A549 (cell line): ENCODE data around the gene DAB1. TPM values are rescaled to one million over a fixed set of nuclear protein-coding genes. Genes with fewer than 3 reads are reported as not detected.

Source experiments
- ATAC-seq, 2 experiments: fragments of 200-7000 bp in 1 of 2; fragments of >200 bp in 1 of 2; cut with Nextera tagmentation in 1 of 2; cut with Tn5 transposase in 1 of 2; 3 replicates each; pipeline versions ENCODE4 v1.8.0 to v1.9.1; 2018 to 2020; ENCODE audit warnings: mild to moderate bottlenecking in 1 of 2, moderate library complexity in 1 of 2
- CTCF ChIA-PET: fragments of 300-600 bp; sonication (Branson Sonifier 250); formaldehyde crosslinking; extraction: SDS; loops from one replicate; lab custom pipeline; 2021; ENCODE audit warnings: antibody characterized with exemption, inconsistent platforms; lab: Yijun Ruan, JAX
- POLR2A ChIA-PET: fragments of 350-600 bp; formaldehyde crosslinking; extraction: SDS; loops from one replicate; lab custom pipeline; 2021; ENCODE audit warnings: antibody characterized with exemption, inconsistent platforms; lab: Yijun Ruan, JAX
- DNase-seq, 2 experiments: peaks; one replicate each; pipeline versions ENCODE4 v3.0.0 to v3.0.0-alpha.2; 2011 to 2016; ENCODE audit warnings: low read depth in 1 of 2, low spot score in 1 of 2
- FAIRE-seq: peaks from 2 replicates; lab custom pipeline; 2011; peaks lifted over from hg19 to GRCh38; lab: Jason Lieb, UNC
- H3K27ac ChIP-seq, 2 experiments: fragments of >200 bp; sonication (Bioruptor Twin); formaldehyde crosslinking; 3 replicates each; pipeline ENCODE4 v1.5.1; 2016 to 2017
- H3K4me1 ChIP-seq: fragments of >200 bp; sonication (Bioruptor Twin); formaldehyde crosslinking; 3 replicates; pipeline ENCODE4 v1.6.1; 2016
- H3K4me2 ChIP-seq: fragments of >200 bp; sonication (Bioruptor Twin); formaldehyde crosslinking; 3 replicates; pipeline ENCODE4 v1.6.1; 2016
- H3K4me3 ChIP-seq: fragments of >200 bp; sonication (Bioruptor Twin); formaldehyde crosslinking; 3 replicates; pipeline ENCODE4 v1.5.1; 2016
- H3K9me3 ChIP-seq: fragments of >200 bp; sonication (Bioruptor Twin); formaldehyde crosslinking; 3 replicates; pipeline ENCODE4 v1.6.1; 2016
- CBX2 ChIP-seq: fragments of 200-600 bp; sonication (generic); IDR thresholded peaks from 2 replicates; pipeline ENCODE4 v1.6.1; 2016; ENCODE audit warnings: low read depth, mild to moderate bottlenecking, borderline replicate concordance
- CEBPB ChIP-seq, 2 experiments: fragments of >200 bp in 1 of 2; sonication (Bioruptor Twin) in 1 of 2; formaldehyde crosslinking in 1 of 2; IDR thresholded peaks; 2 replicates each; pipeline ENCODE4 v1.6.1; 2012 to 2016
- CHD2 ChIP-seq: fragments of 150-350 bp; IDR thresholded peaks from 2 replicates; pipeline ENCODE4 v1.6.1; 2014; ENCODE audit warnings: low read length; ENCODE audit not compliant: partially characterized antibody
- CHD4 ChIP-seq: fragments of 200-600 bp; sonication (generic); IDR thresholded peaks from 2 replicates; pipeline ENCODE4 v1.6.1; 2016; ENCODE audit warnings: antibody characterized with exemption, mild to moderate bottlenecking, borderline replicate concordance
- E2F6 ChIP-seq: IDR thresholded peaks from 2 replicates; pipeline ENCODE4 v1.6.1; 2012; ENCODE audit warnings: low read depth, borderline replicate concordance
- EHMT2 ChIP-seq: fragments of 200-600 bp; sonication (generic); IDR thresholded peaks from 2 replicates; pipeline ENCODE4 v1.6.1; 2016; ENCODE audit warnings: antibody characterized with exemption, low read depth, mild to moderate bottlenecking, moderate library complexity
- EP300 ChIP-seq, 2 experiments: fragments of >200 bp; sonication (Bioruptor Twin); formaldehyde crosslinking; IDR thresholded peaks; 2 replicates in 1 of 2; 3 replicates in 1 of 2; pipeline ENCODE4 v1.6.1; 2016 to 2017
- FOSB ChIP-seq: fragments of 250-450 bp; sonication (Bioruptor Pico); IDR thresholded peaks from 2 replicates; pipeline ENCODE4 v1.5.0; 2020; ENCODE audit warnings: mild to moderate bottlenecking, moderate library complexity
- FOXS1 ChIP-seq: fragments of 250-450 bp; sonication (Bioruptor Pico); IDR thresholded peaks from 2 replicates; pipeline ENCODE4 v1.5.0; 2020; ENCODE audit warnings: mild to moderate bottlenecking, moderate library complexity
- GATA3 ChIP-seq: IDR thresholded peaks from 2 replicates; pipeline ENCODE4 v1.6.1; 2012; ENCODE audit warnings: borderline replicate concordance
- HEYL ChIP-seq: fragments of 250-450 bp; sonication (Bioruptor Pico); IDR thresholded peaks from 2 replicates; pipeline ENCODE4 v1.8.0; 2021; ENCODE audit warnings: mild to moderate bottlenecking, moderate library complexity
- HOXA7 ChIP-seq: fragments of 250-450 bp; sonication (Bioruptor Pico); IDR thresholded peaks from 2 replicates; pipeline ENCODE4 v1.5.0; 2020; ENCODE audit warnings: mild to moderate bottlenecking, moderate library complexity
- HOXB13 ChIP-seq: fragments of 250-450 bp; sonication (Bioruptor Pico); IDR thresholded peaks from 2 replicates; pipeline ENCODE4 v1.5.0; 2020; ENCODE audit warnings: low read depth, mild to moderate bottlenecking, moderate library complexity
- HOXB5 ChIP-seq: fragments of 250-450 bp; sonication (Bioruptor Pico); IDR thresholded peaks from 2 replicates; pipeline ENCODE4 v1.5.0; 2020; ENCODE audit warnings: mild to moderate bottlenecking, moderate library complexity
- JUN ChIP-seq, 2 experiments: fragments of >200 bp; sonication (Bioruptor Twin); formaldehyde crosslinking; IDR thresholded peaks; 2 replicates in 1 of 2; 3 replicates in 1 of 2; pipeline ENCODE4 v1.6.1; 2016 to 2017
- JUNB ChIP-seq: fragments of >200 bp; sonication (Bioruptor Twin); formaldehyde crosslinking; IDR thresholded peaks from 2 replicates; pipeline ENCODE4 v1.6.1; 2016
- KDM1A ChIP-seq: fragments of 200-600 bp; sonication (generic); IDR thresholded peaks from 2 replicates; pipeline ENCODE4 v1.6.1; 2016; ENCODE audit warnings: low read depth, mild to moderate bottlenecking
- KDM5A ChIP-seq: fragments of 200-600 bp; sonication (generic); IDR thresholded peaks from 2 replicates; pipeline ENCODE4 v1.6.1; 2016; ENCODE audit warnings: antibody characterized with exemption, mild to moderate bottlenecking
- MAFK ChIP-seq: fragments of 450-650 bp; IDR thresholded peaks from 2 replicates; pipeline ENCODE4 v1.6.1; 2014; ENCODE audit not compliant: partially characterized antibody
- MAX ChIP-seq: IDR thresholded peaks from 2 replicates; pipeline ENCODE4 v1.6.1; 2012
- NPAS2 ChIP-seq: fragments of 250-450 bp; sonication (Bioruptor Pico); IDR thresholded peaks from 2 replicates; pipeline ENCODE4 v1.8.0; 2022; ENCODE audit warnings: mild to moderate bottlenecking, moderate library complexity, borderline replicate concordance
- NR3C1 ChIP-seq: fragments of >200 bp; sonication (Bioruptor Twin); formaldehyde crosslinking; IDR thresholded peaks from 3 replicates; pipeline ENCODE4 v1.6.1; 2017
- PHF8 ChIP-seq: fragments of 200-600 bp; sonication (generic); IDR thresholded peaks from 2 replicates; pipeline ENCODE4 v1.6.1; 2016; ENCODE audit warnings: low read depth, mild to moderate bottlenecking, antibody characterized with exemption, moderate library complexity, borderline replicate concordance
- RAD21 ChIP-seq, 2 experiments: fragments of >200 bp in 1 of 2; sonication (Bioruptor Twin) in 1 of 2; formaldehyde crosslinking in 1 of 2; IDR thresholded peaks in 1 of 2; conservative IDR thresholded peaks in 1 of 2; 2 replicates in 1 of 2; 3 replicates in 1 of 2; pipeline ENCODE4 v1.6.1; 2012 to 2018; ENCODE audit warnings: inconsistent platforms in 1 of 2
- RARB ChIP-seq: fragments of 250-450 bp; sonication (Bioruptor Pico); IDR thresholded peaks from 2 replicates; pipeline ENCODE4 v1.8.0; 2021; ENCODE audit warnings: mild to moderate bottlenecking, moderate library complexity
- REST ChIP-seq: fragments of 200-600 bp; sonication (generic); IDR thresholded peaks from 2 replicates; pipeline ENCODE4 v1.6.1; 2016; ENCODE audit warnings: antibody characterized with exemption, mild to moderate bottlenecking, moderate library complexity
- RFX5 ChIP-seq: fragments of 450-650 bp; IDR thresholded peaks from 2 replicates; pipeline ENCODE4 v1.7.1; 2014; ENCODE audit warnings: antibody characterized with exemption, mild to moderate bottlenecking, moderate library complexity
- RNF2 ChIP-seq: fragments of 200-600 bp; sonication (generic); IDR thresholded peaks from 2 replicates; pipeline ENCODE4 v1.6.1; 2016; ENCODE audit warnings: low read depth, mild to moderate bottlenecking, antibody characterized with exemption, moderate library complexity, borderline replicate concordance
- SREBF2 ChIP-seq: fragments of 450-650 bp; IDR thresholded peaks from 2 replicates; pipeline ENCODE4 v1.6.1; 2014; ENCODE audit warnings: mild to moderate bottlenecking, moderate library complexity
- TFCP2L1 ChIP-seq: fragments of 250-450 bp; sonication (Bioruptor Pico); IDR thresholded peaks from 2 replicates; pipeline ENCODE4 v1.5.0; 2021; ENCODE audit warnings: mild to moderate bottlenecking
- USF2 ChIP-seq: fragments of 450-650 bp; IDR thresholded peaks from 2 replicates; pipeline ENCODE4 v1.6.1; 2014; ENCODE audit warnings: antibody characterized with exemption
- ZC3H11A ChIP-seq: fragments of 450-650 bp; IDR thresholded peaks from 2 replicates; pipeline ENCODE4 v1.6.1; 2014; ENCODE audit warnings: antibody characterized with exemption, mild to moderate bottlenecking
- ZFP36 ChIP-seq: fragments of 450-650 bp; IDR thresholded peaks from 2 replicates; pipeline ENCODE4 v1.6.1; 2014; ENCODE audit warnings: borderline replicate concordance; ENCODE audit not compliant: partially characterized antibody
- ZSCAN20 ChIP-seq: fragments of 250-450 bp; sonication (Bioruptor Pico); IDR thresholded peaks from 2 replicates; pipeline ENCODE4 v1.8.0; 2022; ENCODE audit warnings: mild to moderate bottlenecking, moderate library complexity
- WGBS: methylation state at CpG from one replicate; pipeline ENCODE4 v1.1.6; 2017; ENCODE audit errors: missing lambda C conversion rate; 5-methylcytosine and 5-hydroxymethylcytosine counted together
- polyA plus RNA-seq, 4 experiments: library from polyadenylated mRNA; depleted of rRNA in 3 of 4; stranded (reverse); fragments of >200 nt; fragmentation: RNase III in 1 of 4; extraction: RNeasy Plus Mini Kit Qiagen cat#74134 plus additional on column Dnase treatment in 1 of 4; gene quantifications; 2 replicates in 3 of 4; 3 replicates in 1 of 4; pipeline ENCODE4 v1.2.3, GENCODE V29; 2011 to 2017

DAB1 gene
- polyA plus RNA-seq, 2 of the 4 experiments (the other 2 are of a cell fraction), result not detected

GRCh38 chr1:57410508-57410907, 13.4 kb downstream of the DAB1 start (continued):
- TF ChIP-seq REST (no peak), USF2 (no peak), KDM5A (no peak)

- CTCF ChIA-PET, result no interaction called here
- no peaks in the 10 kb centered on the region for H3K4me1 ChIP-seq
- POLR2A ChIA-PET, result no interaction called here
- TF ChIP-seq EP300 (IDR thresholded peaks at IDR 0.05), result no peak
- TF ChIP-seq FOSB (CRISPR knock-in tag), result no peak
- TF ChIP-seq PHF8, result no peak
- no peak for TF ChIP-seq JUN (IDR thresholded peaks at IDR 0.05)
- TF ChIP-seq RNF2, result no peak
- no peak for TF ChIP-seq HOXB13 (CRISPR knock-in tag)
- no peak for TF ChIP-seq NPAS2 (CRISPR knock-in tag)
- TF ChIP-seq FOXS1 (CRISPR knock-in tag), result no peak
- no peak for TF ChIP-seq TFCP2L1 (CRISPR knock-in tag)
- no peak for TF ChIP-seq HOXB5 (CRISPR knock-in tag)
- TF ChIP-seq EHMT2, result no peak
- TF ChIP-seq KDM1A, result no peak
- TF ChIP-seq CHD4, result no peak
- TF ChIP-seq RAD21 (conservative IDR thresholded peaks at IDR 0.05 in 1 of 2, IDR thresholded peaks at IDR 0.05 in 1 of 2), result no peak
- TF ChIP-seq RARB (CRISPR knock-in tag), result no peak
- no peak for TF ChIP-seq E2F6
- no peak for TF ChIP-seq HOXA7 (CRISPR knock-in tag)
- WGBS, result 0% methylated on average over 4 of the region's 4 CpGs
- H3K4me3 ChIP-seq, result no peak overlapping the region
- H3K9me3 ChIP-seq, result no peaks in the 10 kb centered on the region
- no peak overlapping the region for H3K27ac ChIP-seq
- FAIRE-seq (no peak), DNase-seq (no peak), ATAC-seq (no peak)
- H3K4me2 ChIP-seq, result no peak overlapping the region
Observed at GRCh38 chr1:57407928-57408327, 15.9 kb downstream of the DAB1 start.

GRCh38 chr1:57406428-57406970, 17.4 kb downstream of the DAB1 start:
- CTCF ChIA-PET, result interaction anchor here (0.6 kb wide), 1 partner anchor 22 kb away, joined by 3 read pairs; no protein-coding TSS in a partner anchor

More at GRCh38 chr1:57406428-57406970, 17.4 kb downstream of the DAB1 start:
- no peak for FAIRE-seq
- H3K4me1 ChIP-seq, result no peaks in the 10 kb centered on the region
- POLR2A ChIA-PET, result no interaction called here
- no peak for TF ChIP-seq MAFK
- TF ChIP-seq HEYL (CRISPR knock-in tag), result no peak
- TF ChIP-seq CBX2, result no peak
- no peak for TF ChIP-seq JUN (IDR thresholded peaks at IDR 0.05)
- no peak for TF ChIP-seq RFX5
- TF ChIP-seq CHD4, result no peak
- no peak for TF ChIP-seq ZSCAN20 (CRISPR knock-in tag)
- TF ChIP-seq FOXS1 (CRISPR knock-in tag), result no peak
- TF ChIP-seq JUNB, result no peak
- no peak for TF ChIP-seq MAX
- TF ChIP-seq ZC3H11A, result no peak
- no peak for TF ChIP-seq ZFP36
- TF ChIP-seq CHD2, result no peak
- TF ChIP-seq CEBPB (IDR thresholded peaks at IDR 0.05), result no peak
- no peak for TF ChIP-seq NR3C1
- no peak for TF ChIP-seq GATA3
- TF ChIP-seq FOSB (CRISPR knock-in tag), result no peak
- TF ChIP-seq SREBF2, result no peak
- no peak for TF ChIP-seq HOXB13 (CRISPR knock-in tag)
- TF ChIP-seq, all 56 proteins: peak for 0
- no peak for DNase-seq
- no peak overlapping the region for H3K4me2 ChIP-seq
- no peaks in the 10 kb centered on the region for H3K9me3 ChIP-seq
- no peak overlapping the region for H3K27ac ChIP-seq
- no peak for ATAC-seq
- WGBS, result 7% methylated on average over 2 of the region's 2 CpGs
- no peak overlapping the region for H3K4me3 ChIP-seq
